ENCODE data around the gene TRAPPC14. TPM values are rescaled to one million over a fixed set of nuclear protein-coding genes. Genes with fewer than 3 reads are reported as not detected.

TRAPPC14 gene
- total and polyA plus RNA-seq, 2 of the 8 experiments (the other 6 are each of a cell fraction or from before 2014, with no cell fraction given), result 11.9 to 22.1 TPM

DNA sequence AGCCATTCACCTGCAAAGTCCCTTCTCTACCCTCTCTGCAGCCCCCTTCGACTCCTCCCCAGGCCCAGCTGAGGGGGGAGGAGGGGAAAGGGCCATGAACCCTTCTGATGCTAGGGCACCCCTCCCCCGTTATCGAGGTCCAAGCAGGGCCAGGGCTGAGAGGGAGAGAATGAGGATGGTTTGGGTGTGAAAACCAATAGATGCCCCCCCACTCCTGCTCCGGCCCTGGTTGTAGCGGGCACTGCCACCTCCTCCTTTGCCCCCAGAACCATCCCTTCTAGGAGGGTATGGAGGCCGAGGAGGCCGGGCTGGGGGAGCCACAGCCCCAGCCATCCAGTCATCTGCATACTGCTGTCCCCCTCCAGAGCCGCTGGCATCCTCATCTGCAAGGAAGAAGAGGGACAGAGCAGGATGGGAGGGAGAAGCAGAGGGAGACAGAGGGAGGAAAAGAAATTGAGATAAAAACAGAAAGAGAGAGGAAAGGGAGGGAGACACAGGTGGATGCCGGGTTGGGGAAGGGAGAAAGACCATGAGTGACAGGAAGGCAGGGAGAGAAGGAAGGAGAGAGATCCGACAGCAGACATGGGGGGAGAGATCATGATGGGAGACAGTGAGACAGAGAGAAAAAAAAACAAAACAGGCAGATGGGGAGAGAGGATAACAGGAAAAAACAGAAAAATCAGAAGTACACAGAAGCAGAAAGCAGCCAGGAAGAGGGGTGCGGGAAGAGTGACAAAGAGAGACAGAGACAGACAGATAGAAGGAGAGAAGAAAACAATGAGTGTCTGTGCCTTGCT, 11.8 kb upstream of the TRAPPC14 start:
- peak overlapping the region in 1 of 4 experiments; percentile 67; a peak in 2 of 8 replicates for H3K4me3 ChIP-seq (ENCODE audit: extremely low read depth in 1 of 4, insufficient read depth in 2 of 4, low read depth in 3 of 4, low read length in 4 of 4)
- no peaks in the 10 kb centered on the region; the same call in none of the 2 replicates for H3K79me1 ChIP-seq (ENCODE audit: low read depth, low read length)
- H4K20me1 ChIP-seq (replicated peaks in 1 of 2; ENCODE audit: control insufficient read depth in 1 of 2, insufficient read depth in 2 of 2, low read length in 2 of 2), result peaks cover 0 to 7% of the 10 kb centered on the region in 2 experiments
- no peak overlapping the region for H3K4ac ChIP-seq (replicated peaks; ENCODE audit: insufficient read length, low read depth, low read length)
- H4K8ac ChIP-seq (ENCODE audit: extremely low read depth, insufficient read depth, low read length), result no peak overlapping the region
- H2BK20ac ChIP-seq (ENCODE audit: low read length), result no peak overlapping the region
- POLR2A ChIA-PET (ENCODE audit: partially characterized antibody), result interaction anchor here (1.0 to 11.0 kb wide), 5 partner anchors 9 to 85 kb away, joined by 3 to 145 read pairs (median 8); partner anchors contain the start of gene TRAPPC14
- CTCF ChIA-PET (ENCODE audit: partially characterized antibody), result interaction anchor here (1.0 to 11.2 kb wide), 3 partner anchors 10 to 48 kb away, joined by 3 to 94 read pairs (median 3); no protein-coding TSS in a partner anchor
- 69% methylated on average over 11 of the region's 11 CpGs; no CpG with 5 or more reads in 1 of the 2 experiments for WGBS, 2 experiments (ENCODE audit: extremely low coverage in 1 of 2, insufficient coverage in 1 of 2, insufficient read length in 1 of 2, insufficient replicate concordance in 2 of 2, low coverage in 1 of 2, low lambda C conversion rate in 2 of 2, missing lambda C conversion rate in 1 of 2)
- H3K27me3 ChIP-seq (replicated peaks in 1 of 4; ENCODE audit: control insufficient read depth in 3 of 4, extremely low read depth in 1 of 4, insufficient read depth in 3 of 4, low read length in 3 of 4), result peaks cover 0 to 10% (median 2%) of the 10 kb centered on the region in 4 experiments; a peak in 1 of 7 replicates
- H3K14ac ChIP-seq (ENCODE audit: insufficient read length), result no peak overlapping the region
- H2BK5ac ChIP-seq (ENCODE audit: low read depth, low read length), result no peak overlapping the region
- DNase-seq (ENCODE audit: low read depth in 1 of 2, low spot score in 2 of 2) (no peak), FAIRE-seq (no peak)
- no peak overlapping the region for H2BK15ac ChIP-seq (ENCODE audit: low read length)
- H3K23me2 ChIP-seq (ENCODE audit: low read depth, low read length), result peaks cover 14% of the 10 kb centered on the region; the same call in 1 of the 2 replicates
- no peak overlapping the region for H3K56ac ChIP-seq (replicated peaks; ENCODE audit: insufficient read length, low read depth, low read length)
- peaks cover 11 to 27% (median 17%) of the 10 kb centered on the region in 4 experiments for H3K4me1 ChIP-seq (replicated peaks in 1 of 4; ENCODE audit: control insufficient read depth in 3 of 4, insufficient read depth in 4 of 4, low read length in 3 of 4)
- no peak overlapping the region for H2AK5ac ChIP-seq (ENCODE audit: low read depth, low read length)
- H2BK120ac ChIP-seq (replicated peaks; ENCODE audit: low read depth, low read length), result no peak overlapping the region
- peaks cover 0 to 8% (median 1%) of the 10 kb centered on the region in 4 experiments; a peak in 3 of 8 replicates for H3K36me3 ChIP-seq (ENCODE audit: control insufficient read depth in 2 of 4, insufficient read depth in 4 of 4, low read length in 3 of 4)
- peak overlapping the region; percentile 32 for H3K18ac ChIP-seq (ENCODE audit: extremely low read depth, low read length)
- H2AFZ ChIP-seq (ENCODE audit: low read length), result no peak overlapping the region
- no peaks in the 10 kb centered on the region for H3K79me2 ChIP-seq (ENCODE audit: control insufficient read depth in 1 of 2, insufficient read depth in 2 of 2, low read length in 2 of 2)
- H3K27ac ChIP-seq (ENCODE audit: low read depth, low read length), result no peak overlapping the region
- H2BK12ac ChIP-seq (ENCODE audit: low read depth, low read length), result no peak overlapping the region; the same call in 1 of the 2 replicates
- no peak overlapping the region for H3K23ac ChIP-seq (ENCODE audit: insufficient read length)
- H4K5ac ChIP-seq (ENCODE audit: insufficient read length, low read depth, low read length), result no peak overlapping the region
- H4K91ac ChIP-seq (replicated peaks; ENCODE audit: insufficient read length, low read length), result no peak overlapping the region
- H3K9ac ChIP-seq (replicated peaks in 1 of 4; ENCODE audit: extremely low read depth in 1 of 4, low read depth in 3 of 4, low read length in 3 of 4), result no peak overlapping the region
- no peaks in the 10 kb centered on the region for H3K9me3 ChIP-seq (ENCODE audit: insufficient read depth in 2 of 2, low read depth in 1 of 2, low read length in 1 of 2)
- peak overlapping the region; percentile 76 to 81 for H3K4me2 ChIP-seq (ENCODE audit: insufficient read depth in 1 of 2, low read depth in 2 of 2, low read length in 2 of 2)
- no peak for TF ChIP-seq RFX5 (IDR thresholded peaks at IDR 0.05; ENCODE audit: borderline replicate concordance, low read depth, low read length)
- TF ChIP-seq, protein P1, sequence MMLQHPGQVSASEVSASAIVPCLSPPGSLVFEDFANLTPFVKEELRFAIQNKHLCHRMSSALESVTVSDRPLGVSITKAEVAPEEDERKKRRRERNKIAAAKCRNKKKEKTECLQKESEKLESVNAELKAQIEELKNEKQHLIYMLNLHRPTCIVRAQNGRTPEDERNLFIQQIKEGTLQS (IDR thresholded peaks at IDR 0.05; ENCODE audit: insufficient read depth, low read depth, low read length), result no peak
- no peak for TF ChIP-seq SP2 (IDR thresholded peaks at IDR 0.05; ENCODE audit: low read length)
- no peak for TF ChIP-seq TBP (IDR thresholded peaks at IDR 0.05; ENCODE audit: low read depth, low read length)
- no peak for TF ChIP-seq JUN (IDR thresholded peaks at IDR 0.05; ENCODE audit: low read depth, low read length)
- no peak for TF ChIP-seq HDAC6 (IDR thresholded peaks at IDR 0.05; ENCODE audit: low read depth, low read length)
- no peak for TF ChIP-seq CREB1 (IDR thresholded peaks at IDR 0.05)
- TF ChIP-seq CHD1 (IDR thresholded peaks at IDR 0.05; ENCODE audit: low read depth, low read length), result no peak
- TF ChIP-seq, protein P2, sequence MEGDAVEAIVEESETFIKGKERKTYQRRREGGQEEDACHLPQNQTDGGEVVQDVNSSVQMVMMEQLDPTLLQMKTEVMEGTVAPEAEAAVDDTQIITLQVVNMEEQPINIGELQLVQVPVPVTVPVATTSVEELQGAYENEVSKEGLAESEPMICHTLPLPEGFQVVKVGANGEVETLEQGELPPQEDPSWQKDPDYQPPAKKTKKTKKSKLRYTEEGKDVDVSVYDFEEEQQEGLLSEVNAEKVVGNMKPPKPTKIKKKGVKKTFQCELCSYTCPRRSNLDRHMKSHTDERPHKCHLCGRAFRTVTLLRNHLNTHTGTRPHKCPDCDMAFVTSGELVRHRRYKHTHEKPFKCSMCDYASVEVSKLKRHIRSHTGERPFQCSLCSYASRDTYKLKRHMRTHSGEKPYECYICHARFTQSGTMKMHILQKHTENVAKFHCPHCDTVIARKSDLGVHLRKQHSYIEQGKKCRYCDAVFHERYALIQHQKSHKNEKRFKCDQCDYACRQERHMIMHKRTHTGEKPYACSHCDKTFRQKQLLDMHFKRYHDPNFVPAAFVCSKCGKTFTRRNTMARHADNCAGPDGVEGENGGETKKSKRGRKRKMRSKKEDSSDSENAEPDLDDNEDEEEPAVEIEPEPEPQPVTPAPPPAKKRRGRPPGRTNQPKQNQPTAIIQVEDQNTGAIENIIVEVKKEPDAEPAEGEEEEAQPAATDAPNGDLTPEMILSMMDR (IDR thresholded peaks at IDR 0.05; ENCODE audit: control extremely low read depth in 1 of 3, insufficient read depth in 1 of 3, low read depth in 1 of 3, low read length in 3 of 3), result no peak

Data from H1 (cell line).